Measurements from ENCODE around the gene TUBG1.
"Not testable (repeated sequence)": the region's sequence is repeated elsewhere in the genome, so short reads cannot be mapped to it uniquely, and the experiment has no call there.

The TUBG1 gene

GRCh38 chr17:42623271-42623670, 13.8 kb downstream of the TUBG1 start:
- no peak for DNase-seq (ENCODE audit: low spot score)
- no peak for TF ChIP-seq CTCF (IDR thresholded peaks at IDR 0.05; ENCODE audit: extremely low read depth, insufficient read depth, missing control alignments)
- in situ Hi-C loops (cut with MboI; ENCODE audit: low pct_unique_long_range_greater_than_20kb, low sequenced_read_pairs, unreplicated experiment) = no loop called here

- DNase-seq (ENCODE audit: low spot score) = no peak
- TF ChIP-seq CTCF (IDR thresholded peaks at IDR 0.05; ENCODE audit: extremely low read depth, insufficient read depth, missing control alignments) = peak; percentile 15
- in situ Hi-C loops (cut with MboI; ENCODE audit: low pct_unique_long_range_greater_than_20kb, low sequenced_read_pairs, unreplicated experiment) = no loop called here
Observed at GRCh38 chr17:42623732-42624596, 14.5 kb downstream of the TUBG1 start.

- in situ Hi-C loops (cut with MboI; ENCODE audit: low pct_unique_long_range_greater_than_20kb, low sequenced_read_pairs, unreplicated experiment) = not testable (repeated sequence)
- peak; percentile 7 for DNase-seq (ENCODE audit: low spot score)
Observed at GRCh38 chr17:42627032-42627764, 17.7 kb downstream of the TUBG1 start.

- no peak for DNase-seq (ENCODE audit: low spot score)
- TF ChIP-seq CTCF (IDR thresholded peaks at IDR 0.05; ENCODE audit: extremely low read depth, insufficient read depth, missing control alignments) = no peak
- in situ Hi-C loops (cut with MboI; ENCODE audit: low pct_unique_long_range_greater_than_20kb, low sequenced_read_pairs, unreplicated experiment) = no loop called here
Observed at GRCh38 chr17:42629411-42630009, 20.0 kb downstream of the TUBG1 start.

- DNase-seq (ENCODE audit: low spot score) = peak; percentile 9
- in situ Hi-C loops (cut with MboI; ENCODE audit: low pct_unique_long_range_greater_than_20kb, low sequenced_read_pairs, unreplicated experiment) = no loop called here
- TF ChIP-seq CTCF (IDR thresholded peaks at IDR 0.05; ENCODE audit: extremely low read depth, insufficient read depth, missing control alignments) = no peak
Observed at GRCh38 chr17:42632949-42633444, 23.5 kb downstream of the TUBG1 start.

- no peak for DNase-seq (ENCODE audit: low spot score)
- no peak for TF ChIP-seq CTCF (IDR thresholded peaks at IDR 0.05; ENCODE audit: extremely low read depth, insufficient read depth, missing control alignments)
- in situ Hi-C loops (cut with MboI; ENCODE audit: low pct_unique_long_range_greater_than_20kb, low sequenced_read_pairs, unreplicated experiment) = no loop called here
Observed at GRCh38 chr17:42639525-42640113, 30.1 kb downstream of the TUBG1 start.
